ENCODE measurements around the gene CCL22.

DNA sequence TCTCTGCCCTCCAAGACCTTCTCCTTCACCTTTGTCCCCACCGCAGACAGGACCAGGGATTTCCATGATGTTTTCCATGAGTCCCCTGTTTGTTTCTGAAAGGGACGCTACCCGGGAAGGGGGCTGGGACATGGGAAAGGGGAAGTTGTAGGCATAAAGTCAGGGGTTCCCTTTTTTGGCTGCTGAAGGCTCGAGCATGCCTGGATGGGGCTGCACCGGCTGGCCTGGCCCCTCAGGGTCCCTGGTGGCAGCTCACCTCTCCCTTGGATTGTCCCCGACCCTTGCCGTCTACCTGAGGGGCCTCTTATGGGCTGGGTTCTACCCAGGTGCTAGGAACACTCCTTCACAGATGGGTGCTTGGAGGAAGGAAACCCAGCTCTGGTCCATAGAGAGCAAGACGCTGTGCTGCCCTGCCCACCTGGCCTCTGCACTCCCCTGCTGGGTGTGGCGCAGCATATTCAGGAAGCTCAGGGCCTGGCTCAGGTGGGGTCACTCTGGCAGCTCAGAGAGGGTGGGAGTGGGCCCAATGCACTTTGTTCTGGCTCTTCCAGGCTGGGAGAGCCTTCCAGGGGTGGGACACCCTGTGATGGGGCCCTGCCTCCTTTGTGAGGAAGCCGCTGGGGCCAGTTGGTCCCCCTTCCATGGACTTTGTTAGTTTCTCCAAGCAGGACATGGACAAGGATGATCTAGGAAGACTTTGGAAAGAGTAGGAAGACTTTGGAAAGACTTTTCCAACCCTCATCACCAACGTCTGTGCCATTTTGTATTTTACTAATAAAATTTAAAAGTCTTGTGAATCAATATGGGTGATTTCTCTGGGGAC lies 25.9 kb downstream of the CCL22 start:
- TF ChIP-seq USF1 (IDR thresholded peaks at IDR 0.05) (no peak), REST (IDR thresholded peaks at IDR 0.05; ENCODE audit: low read depth) (no peak), FOXM1 (IDR thresholded peaks at IDR 0.05; ENCODE audit: borderline replicate concordance, low read depth) (no peak), CEBPB (IDR thresholded peaks at IDR 0.05) (no peak), YY1 (IDR thresholded peaks at IDR 0.05; ENCODE audit: low read depth) (no peak), NFIC (IDR thresholded peaks at IDR 0.05) (no peak), EP300 (IDR thresholded peaks at IDR 0.05; ENCODE audit: borderline replicate concordance) (no peak), ZBTB7A (IDR thresholded peaks at IDR 0.05; ENCODE audit: low read depth) (no peak)
- TF ChIP-seq, protein P1, sequence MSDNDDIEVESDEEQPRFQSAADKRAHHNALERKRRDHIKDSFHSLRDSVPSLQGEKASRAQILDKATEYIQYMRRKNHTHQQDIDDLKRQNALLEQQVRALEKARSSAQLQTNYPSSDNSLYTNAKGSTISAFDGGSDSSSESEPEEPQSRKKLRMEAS (IDR thresholded peaks at IDR 0.05): no peak

Measured in Ishikawa (cell line).